A549 (cell line): ENCODE measurements around the gene CARD9. TPM values are rescaled to one million over a fixed set of nuclear protein-coding genes. Genes with fewer than 3 reads are reported as not detected.

ENCODE experiments used
- ATAC-seq, 2 experiments: fragments of 200-7000 bp in 1 of 2; fragments of >200 bp in 1 of 2; cut with Nextera tagmentation in 1 of 2; cut with Tn5 transposase in 1 of 2; 3 replicates each; pipeline versions ENCODE4 v1.8.0 to v1.9.1; 2018 to 2020; ENCODE audit warnings: mild to moderate bottlenecking in 1 of 2, moderate library complexity in 1 of 2
- CTCF ChIA-PET: fragments of 300-600 bp; sonication (Branson Sonifier 250); formaldehyde crosslinking; extraction: SDS; loops from one replicate; lab custom pipeline; 2021; ENCODE audit warnings: antibody characterized with exemption, inconsistent platforms; lab: Yijun Ruan, JAX
- POLR2A ChIA-PET: fragments of 350-600 bp; formaldehyde crosslinking; extraction: SDS; loops from one replicate; lab custom pipeline; 2021; ENCODE audit warnings: antibody characterized with exemption, inconsistent platforms; lab: Yijun Ruan, JAX
- DNase-seq, 2 experiments: peaks; one replicate each; pipeline versions ENCODE4 v3.0.0 to v3.0.0-alpha.2; 2011 to 2016; ENCODE audit warnings: low read depth in 1 of 2, low spot score in 1 of 2
- FAIRE-seq: peaks from 2 replicates; lab custom pipeline; 2011; peaks lifted over from hg19 to GRCh38; lab: Jason Lieb, UNC
- H3K27ac ChIP-seq, 2 experiments: fragments of >200 bp; sonication (Bioruptor Twin); formaldehyde crosslinking; 3 replicates each; pipeline ENCODE4 v1.5.1; 2016 to 2017
- H3K4me1 ChIP-seq: fragments of >200 bp; sonication (Bioruptor Twin); formaldehyde crosslinking; 3 replicates; pipeline ENCODE4 v1.6.1; 2016
- H3K4me2 ChIP-seq: fragments of >200 bp; sonication (Bioruptor Twin); formaldehyde crosslinking; 3 replicates; pipeline ENCODE4 v1.6.1; 2016
- H3K4me3 ChIP-seq: fragments of >200 bp; sonication (Bioruptor Twin); formaldehyde crosslinking; 3 replicates; pipeline ENCODE4 v1.5.1; 2016
- H3K9me3 ChIP-seq: fragments of >200 bp; sonication (Bioruptor Twin); formaldehyde crosslinking; 3 replicates; pipeline ENCODE4 v1.6.1; 2016
- BHLHE40 ChIP-seq: IDR thresholded peaks from 2 replicates; pipeline ENCODE4 v1.6.1; 2012; ENCODE audit warnings: low read depth, low read length, inconsistent platforms
- CHD2 ChIP-seq: fragments of 150-350 bp; IDR thresholded peaks from 2 replicates; pipeline ENCODE4 v1.6.1; 2014; ENCODE audit warnings: low read length; ENCODE audit not compliant: partially characterized antibody
- EHF ChIP-seq: fragments of 250-450 bp; sonication (Bioruptor Pico); IDR thresholded peaks from 2 replicates; pipeline ENCODE4 v1.5.0; 2020; ENCODE audit warnings: mild to moderate bottlenecking
- EHMT2 ChIP-seq: fragments of 200-600 bp; sonication (generic); IDR thresholded peaks from 2 replicates; pipeline ENCODE4 v1.6.1; 2016; ENCODE audit warnings: antibody characterized with exemption, low read depth, mild to moderate bottlenecking, moderate library complexity
- ESRRA ChIP-seq: fragments of 150-350 bp; IDR thresholded peaks from 2 replicates; pipeline ENCODE4 v1.6.1; 2014; ENCODE audit warnings: mild to moderate bottlenecking, low read length, borderline replicate concordance
- FOXS1 ChIP-seq: fragments of 250-450 bp; sonication (Bioruptor Pico); IDR thresholded peaks from 2 replicates; pipeline ENCODE4 v1.5.0; 2020; ENCODE audit warnings: mild to moderate bottlenecking, moderate library complexity
- HEYL ChIP-seq: fragments of 250-450 bp; sonication (Bioruptor Pico); IDR thresholded peaks from 2 replicates; pipeline ENCODE4 v1.8.0; 2021; ENCODE audit warnings: mild to moderate bottlenecking, moderate library complexity
- HOXB13 ChIP-seq: fragments of 250-450 bp; sonication (Bioruptor Pico); IDR thresholded peaks from 2 replicates; pipeline ENCODE4 v1.5.0; 2020; ENCODE audit warnings: low read depth, mild to moderate bottlenecking, moderate library complexity
- HOXB5 ChIP-seq: fragments of 250-450 bp; sonication (Bioruptor Pico); IDR thresholded peaks from 2 replicates; pipeline ENCODE4 v1.5.0; 2020; ENCODE audit warnings: mild to moderate bottlenecking, moderate library complexity
- JUNB ChIP-seq: fragments of >200 bp; sonication (Bioruptor Twin); formaldehyde crosslinking; IDR thresholded peaks from 2 replicates; pipeline ENCODE4 v1.6.1; 2016
- KDM1A ChIP-seq: fragments of 200-600 bp; sonication (generic); IDR thresholded peaks from 2 replicates; pipeline ENCODE4 v1.6.1; 2016; ENCODE audit warnings: low read depth, mild to moderate bottlenecking
- KDM5A ChIP-seq: fragments of 200-600 bp; sonication (generic); IDR thresholded peaks from 2 replicates; pipeline ENCODE4 v1.6.1; 2016; ENCODE audit warnings: antibody characterized with exemption, mild to moderate bottlenecking
- POLR2A ChIP-seq: IDR thresholded peaks from 2 replicates; pipeline ENCODE4 v1.6.1; 2012; ENCODE audit warnings: mild to moderate bottlenecking, low read length
- RNF2 ChIP-seq: fragments of 200-600 bp; sonication (generic); IDR thresholded peaks from 2 replicates; pipeline ENCODE4 v1.6.1; 2016; ENCODE audit warnings: low read depth, mild to moderate bottlenecking, antibody characterized with exemption, moderate library complexity, borderline replicate concordance
- SMC3 ChIP-seq: fragments of >200 bp; sonication (Bioruptor Twin); formaldehyde crosslinking; IDR thresholded peaks from 3 replicates; pipeline ENCODE4 v1.6.1; 2018; ENCODE audit warnings: inconsistent platforms
- ZNF302 ChIP-seq: fragments of 250-450 bp; sonication (Bioruptor Pico); IDR thresholded peaks from 2 replicates; pipeline ENCODE4 v1.9.0; 2021; ENCODE audit warnings: inconsistent platforms, mild to moderate bottlenecking, moderate library complexity
- WGBS: methylation state at CpG from one replicate; pipeline ENCODE4 v1.1.6; 2017; ENCODE audit errors: missing lambda C conversion rate; 5-methylcytosine and 5-hydroxymethylcytosine counted together
- polyA plus RNA-seq, 4 experiments: library from polyadenylated mRNA; depleted of rRNA in 3 of 4; stranded (reverse); fragments of >200 nt; fragmentation: RNase III in 1 of 4; extraction: RNeasy Plus Mini Kit Qiagen cat#74134 plus additional on column Dnase treatment in 1 of 4; gene quantifications; 2 replicates in 3 of 4; 3 replicates in 1 of 4; pipeline ENCODE4 v1.2.3, GENCODE V29; 2011 to 2017
- TF ChIP-seq, protein P1 (sequence below): IDR thresholded peaks from 2 replicates; pipeline ENCODE4 v1.6.1; 2012
- TF ChIP-seq, protein P2 (sequence below): fragments of >200 bp; sonication (Bioruptor Twin); formaldehyde crosslinking; IDR thresholded peaks from 3 replicates; pipeline ENCODE4 v1.5.1; 2016
- TF ChIP-seq, protein P3 (sequence below): fragments of >200 bp; sonication (Bioruptor Twin); formaldehyde crosslinking; IDR thresholded peaks from 3 replicates; pipeline ENCODE4 v1.6.1; 2016
- TF ChIP-seq, protein P4 (sequence below): fragments of 250-450 bp; sonication (Bioruptor Pico); IDR thresholded peaks from 2 replicates; pipeline ENCODE4 v1.5.0; 2020; ENCODE audit warnings: low read depth, mild to moderate bottlenecking, moderate library complexity
- TF ChIP-seq, protein P5 (sequence below): fragments of 200-600 bp; sonication (generic); IDR thresholded peaks from 2 replicates; pipeline ENCODE4 v1.6.1; 2016; ENCODE audit warnings: antibody characterized with exemption, mild to moderate bottlenecking, moderate library complexity

The CARD9 gene
- polyA plus RNA-seq, 2 of the 4 experiments (the other 2 are of a cell fraction), result 0.21 to 0.94 TPM

DNA sequence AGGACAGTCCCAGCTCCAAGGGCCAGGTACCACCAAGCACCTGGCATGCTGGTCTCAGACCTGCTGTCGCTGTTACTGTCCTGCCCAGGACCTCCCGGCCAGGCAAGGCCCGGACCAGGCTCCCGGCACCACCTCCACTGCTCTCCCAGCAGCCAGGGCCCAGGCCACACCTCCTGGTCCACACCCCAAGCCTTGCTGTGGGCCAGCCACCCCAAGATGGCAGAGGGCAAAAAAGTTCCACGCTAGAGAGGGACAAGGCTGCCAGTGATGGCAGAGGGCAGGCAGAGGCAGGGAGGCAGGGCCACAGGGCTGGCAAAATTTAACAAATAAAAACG lies 11.1 kb downstream of the CARD9 start:
- ATAC-seq, result no peak
- CTCF ChIA-PET, result interaction anchor here (0.6 to 2.9 kb wide), 23 partner anchors 8 to 334 kb away, joined by 3 to 29 read pairs (median 5); no protein-coding TSS in a partner anchor
- FAIRE-seq, result no peak
- peak overlapping the region in 1 of 2 experiments; percentile 72; a peak in 3 of 6 replicates for H3K27ac ChIP-seq
- H3K9me3 ChIP-seq, result no peaks in the 10 kb centered on the region
- H3K4me2 ChIP-seq, result peak overlapping the region; percentile 74
- TF ChIP-seq FOXS1 (no peak), ESRRA (no peak)
- DNase-seq, result no peak
- H3K4me1 ChIP-seq, result peaks cover 13% of the 10 kb centered on the region; the same call in 2 of the 3 replicates
- POLR2A ChIA-PET, result interaction anchor here (0.5 to 2.4 kb wide), 23 partner anchors 8 to 648 kb away, joined by 3 to 33 read pairs (median 4); partner anchors contain the start of genes ENTR1, PMPCA and SNAPC4
- WGBS, result 77% methylated on average over 5 of the region's 6 CpGs
- H3K4me3 ChIP-seq, result no peak overlapping the region

DNA sequence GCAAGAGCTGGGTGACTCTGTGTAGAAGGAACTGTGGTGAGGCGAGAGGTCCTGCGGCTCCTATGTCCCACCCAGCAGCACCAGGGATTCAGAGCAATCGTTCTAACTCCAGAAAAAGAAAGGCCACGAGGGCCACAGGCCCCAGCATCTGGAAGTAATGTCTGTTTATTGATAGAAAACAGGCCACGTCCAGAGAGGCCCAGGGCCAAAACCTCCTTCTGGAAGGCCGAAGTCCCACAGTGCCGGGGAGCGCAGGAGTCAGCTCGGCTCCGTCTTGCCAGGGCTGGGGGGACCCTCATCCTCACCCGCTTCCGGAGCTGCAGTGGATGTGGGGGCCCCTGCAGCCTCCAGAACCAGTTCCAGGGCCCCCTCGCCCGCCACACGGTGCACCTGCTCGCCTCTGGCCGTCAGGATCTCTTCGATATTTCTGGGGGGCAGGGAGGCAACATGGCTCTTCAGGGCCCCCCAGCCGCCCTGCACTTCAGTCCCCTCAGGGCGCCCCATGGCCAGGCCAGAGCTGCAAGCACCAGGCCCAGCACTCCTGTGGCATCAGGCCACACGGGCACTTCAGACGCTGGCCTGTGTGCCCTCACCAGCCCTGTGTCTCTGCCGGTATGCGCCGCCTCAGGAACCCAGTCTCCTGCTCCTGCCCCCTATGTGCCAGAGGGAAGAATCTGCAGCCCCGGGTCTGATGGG lies 11.6 kb downstream of the CARD9 start:
- Histone ChIP-seq H3K4me1 (peaks cover 13% of the 10 kb centered on the region; the same call in 2 of the 3 replicates), H3K27ac (no peak overlapping the region; a peak in 1 of 6 replicates), H3K4me3 (no peak overlapping the region), H3K4me2 (no peak overlapping the region), H3K9me3 (no peaks in the 10 kb centered on the region)
- ATAC-seq (no peak), FAIRE-seq (no peak), DNase-seq (no peak)
- TF ChIP-seq KDM5A (no peak), EHMT2 (no peak), POLR2A (no peak), BHLHE40 (no peak), RNF2 (no peak), ZNF302 (CRISPR knock-in tag) (no peak), HOXB5 (no peak), KDM1A (no peak), ESRRA (no peak), JUNB (no peak), SMC3 (no peak), HEYL (CRISPR knock-in tag) (no peak), HOXB13 (no peak), CHD2 (no peak), EHF (no peak)
- TF ChIP-seq, protein P1, sequence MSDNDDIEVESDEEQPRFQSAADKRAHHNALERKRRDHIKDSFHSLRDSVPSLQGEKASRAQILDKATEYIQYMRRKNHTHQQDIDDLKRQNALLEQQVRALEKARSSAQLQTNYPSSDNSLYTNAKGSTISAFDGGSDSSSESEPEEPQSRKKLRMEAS, result no peak
- TF ChIP-seq, protein P2, sequence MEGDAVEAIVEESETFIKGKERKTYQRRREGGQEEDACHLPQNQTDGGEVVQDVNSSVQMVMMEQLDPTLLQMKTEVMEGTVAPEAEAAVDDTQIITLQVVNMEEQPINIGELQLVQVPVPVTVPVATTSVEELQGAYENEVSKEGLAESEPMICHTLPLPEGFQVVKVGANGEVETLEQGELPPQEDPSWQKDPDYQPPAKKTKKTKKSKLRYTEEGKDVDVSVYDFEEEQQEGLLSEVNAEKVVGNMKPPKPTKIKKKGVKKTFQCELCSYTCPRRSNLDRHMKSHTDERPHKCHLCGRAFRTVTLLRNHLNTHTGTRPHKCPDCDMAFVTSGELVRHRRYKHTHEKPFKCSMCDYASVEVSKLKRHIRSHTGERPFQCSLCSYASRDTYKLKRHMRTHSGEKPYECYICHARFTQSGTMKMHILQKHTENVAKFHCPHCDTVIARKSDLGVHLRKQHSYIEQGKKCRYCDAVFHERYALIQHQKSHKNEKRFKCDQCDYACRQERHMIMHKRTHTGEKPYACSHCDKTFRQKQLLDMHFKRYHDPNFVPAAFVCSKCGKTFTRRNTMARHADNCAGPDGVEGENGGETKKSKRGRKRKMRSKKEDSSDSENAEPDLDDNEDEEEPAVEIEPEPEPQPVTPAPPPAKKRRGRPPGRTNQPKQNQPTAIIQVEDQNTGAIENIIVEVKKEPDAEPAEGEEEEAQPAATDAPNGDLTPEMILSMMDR, result no peak
- TF ChIP-seq, protein P3, sequence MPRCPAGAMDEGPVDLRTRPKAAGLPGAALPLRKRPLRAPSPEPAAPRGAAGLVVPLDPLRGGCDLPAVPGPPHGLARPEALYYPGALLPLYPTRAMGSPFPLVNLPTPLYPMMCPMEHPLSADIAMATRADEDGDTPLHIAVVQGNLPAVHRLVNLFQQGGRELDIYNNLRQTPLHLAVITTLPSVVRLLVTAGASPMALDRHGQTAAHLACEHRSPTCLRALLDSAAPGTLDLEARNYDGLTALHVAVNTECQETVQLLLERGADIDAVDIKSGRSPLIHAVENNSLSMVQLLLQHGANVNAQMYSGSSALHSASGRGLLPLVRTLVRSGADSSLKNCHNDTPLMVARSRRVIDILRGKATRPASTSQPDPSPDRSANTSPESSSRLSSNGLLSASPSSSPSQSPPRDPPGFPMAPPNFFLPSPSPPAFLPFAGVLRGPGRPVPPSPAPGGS, result no peak
- TF ChIP-seq, protein P4, sequence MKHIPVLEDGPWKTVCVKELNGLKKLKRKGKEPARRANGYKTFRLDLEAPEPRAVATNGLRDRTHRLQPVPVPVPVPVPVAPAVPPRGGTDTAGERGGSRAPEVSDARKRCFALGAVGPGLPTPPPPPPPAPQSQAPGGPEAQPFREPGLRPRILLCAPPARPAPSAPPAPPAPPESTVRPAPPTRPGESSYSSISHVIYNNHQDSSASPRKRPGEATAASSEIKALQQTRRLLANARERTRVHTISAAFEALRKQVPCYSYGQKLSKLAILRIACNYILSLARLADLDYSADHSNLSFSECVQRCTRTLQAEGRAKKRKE (CRISPR knock-in tag), result no peak
- TF ChIP-seq, protein P5, sequence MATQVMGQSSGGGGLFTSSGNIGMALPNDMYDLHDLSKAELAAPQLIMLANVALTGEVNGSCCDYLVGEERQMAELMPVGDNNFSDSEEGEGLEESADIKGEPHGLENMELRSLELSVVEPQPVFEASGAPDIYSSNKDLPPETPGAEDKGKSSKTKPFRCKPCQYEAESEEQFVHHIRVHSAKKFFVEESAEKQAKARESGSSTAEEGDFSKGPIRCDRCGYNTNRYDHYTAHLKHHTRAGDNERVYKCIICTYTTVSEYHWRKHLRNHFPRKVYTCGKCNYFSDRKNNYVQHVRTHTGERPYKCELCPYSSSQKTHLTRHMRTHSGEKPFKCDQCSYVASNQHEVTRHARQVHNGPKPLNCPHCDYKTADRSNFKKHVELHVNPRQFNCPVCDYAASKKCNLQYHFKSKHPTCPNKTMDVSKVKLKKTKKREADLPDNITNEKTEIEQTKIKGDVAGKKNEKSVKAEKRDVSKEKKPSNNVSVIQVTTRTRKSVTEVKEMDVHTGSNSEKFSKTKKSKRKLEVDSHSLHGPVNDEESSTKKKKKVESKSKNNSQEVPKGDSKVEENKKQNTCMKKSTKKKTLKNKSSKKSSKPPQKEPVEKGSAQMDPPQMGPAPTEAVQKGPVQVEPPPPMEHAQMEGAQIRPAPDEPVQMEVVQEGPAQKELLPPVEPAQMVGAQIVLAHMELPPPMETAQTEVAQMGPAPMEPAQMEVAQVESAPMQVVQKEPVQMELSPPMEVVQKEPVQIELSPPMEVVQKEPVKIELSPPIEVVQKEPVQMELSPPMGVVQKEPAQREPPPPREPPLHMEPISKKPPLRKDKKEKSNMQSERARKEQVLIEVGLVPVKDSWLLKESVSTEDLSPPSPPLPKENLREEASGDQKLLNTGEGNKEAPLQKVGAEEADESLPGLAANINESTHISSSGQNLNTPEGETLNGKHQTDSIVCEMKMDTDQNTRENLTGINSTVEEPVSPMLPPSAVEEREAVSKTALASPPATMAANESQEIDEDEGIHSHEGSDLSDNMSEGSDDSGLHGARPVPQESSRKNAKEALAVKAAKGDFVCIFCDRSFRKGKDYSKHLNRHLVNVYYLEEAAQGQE, result no peak
- ChIA-PET POLR2A (interaction anchor here (1.4 to 2.4 kb wide), 2 partner anchors 8 to 27 kb away, joined by 5 to 25 read pairs; no protein-coding TSS in a partner anchor), CTCF (interaction anchor here (1.0 to 2.3 kb wide), 8 partner anchors 8 to 335 kb away, joined by 3 to 18 read pairs (median 8); no protein-coding TSS in a partner anchor)
- 87% methylated on average over 20 of the region's 26 CpGs for WGBS
